Brain pericyte (primary cell): ENCODE measurements around the gene VWCE.
"Not testable (repeated sequence)": the region's sequence is repeated elsewhere in the genome, so short reads cannot be mapped to it uniquely, and the experiment has no call there.

Experiments used
- DNase-seq: peaks from one replicate; pipeline ENCODE4 v3.0.0-alpha.2; 2012; ENCODE audit warnings: low read depth, low spot score

Gene VWCE

GRCh38 chr11:61212202-61212601 lies 82.9 kb downstream of the VWCE start:
- DNase-seq, result not testable (repeated sequence)

- not testable (repeated sequence) for DNase-seq
These were observed 83.7 kb downstream of the VWCE start for GRCh38 chr11:61211327-61211952.

DNA sequence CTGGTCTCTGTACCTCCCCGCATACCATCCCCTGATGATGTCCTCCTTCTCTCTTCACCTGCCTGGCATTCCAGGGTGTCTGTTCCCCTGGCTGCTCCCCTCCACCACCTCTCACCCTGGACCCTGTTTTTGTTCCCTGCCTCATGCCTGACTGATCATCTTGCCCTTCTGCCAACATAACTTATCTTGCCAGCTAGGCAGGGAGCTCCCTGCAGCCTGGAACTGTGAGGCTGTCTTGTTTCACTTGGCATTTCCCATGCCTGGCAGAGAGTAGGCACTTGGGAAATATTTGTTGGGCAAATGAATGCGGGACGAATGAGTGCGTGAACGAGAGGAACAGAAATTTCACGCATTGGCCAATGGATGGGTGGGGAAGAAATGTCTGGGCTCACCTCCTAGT lies 84.5 kb downstream of the VWCE start:
- DNase-seq, result not testable (repeated sequence)
